CD14-positive monocyte (primary cell): ENCODE data around the gene ZC3H12C. TPM values are rescaled to one million over a fixed set of nuclear protein-coding genes. Genes with fewer than 3 reads are reported as not detected.

Experiments used
- DNase-seq, 3 donors: peaks; one replicate each; pipeline ENCODE4 v3.0.0-alpha.2; 2011 to 2022
- H2AFZ ChIP-seq: 2 replicates; pipeline ENCODE4 v1.6.0; 2012; ENCODE audit warnings: mild to moderate bottlenecking, low read depth, low read length, inconsistent platforms; ENCODE audit not compliant: insufficient read depth, poor library complexity, severe bottlenecking
- H3K27ac ChIP-seq, 2 donors: 1 replicate in 1 of 2; 2 replicates in 1 of 2; pipeline ENCODE4 v1.5.1; 2012 to 2013; ENCODE audit warnings: low read length in 2 of 2, control low read depth in 1 of 2, inconsistent platforms in 1 of 2, low read depth in 1 of 2, mild to moderate bottlenecking in 1 of 2
- H3K27me3 ChIP-seq, 2 donors: one replicate each; pipeline versions ENCODE4 v1.6.0 to v1.6.1; 2011 to 2013; ENCODE audit warnings: low read length in 2 of 2; ENCODE audit not compliant: control insufficient read depth in 2 of 2, insufficient read depth in 2 of 2
- H3K36me3 ChIP-seq, 2 donors: replicated peaks in 1 of 2; 1 replicate in 1 of 2; 2 replicates in 1 of 2; pipeline versions ENCODE4 v1.5.1 to v1.6.1; 2012 to 2013; ENCODE audit warnings: low read length in 2 of 2, control low read depth in 1 of 2, inconsistent platforms in 1 of 2, mild to moderate bottlenecking in 1 of 2; ENCODE audit not compliant: insufficient read depth in 2 of 2, control insufficient read depth in 1 of 2
- H3K4me1 ChIP-seq, 2 donors: 1 replicate in 1 of 2; 2 replicates in 1 of 2; pipeline versions ENCODE4 v1.5.1 to v1.6.1; 2012 to 2013; ENCODE audit warnings: low read length in 2 of 2, control low read depth in 1 of 2, inconsistent platforms in 1 of 2, mild to moderate bottlenecking in 1 of 2, moderate library complexity in 1 of 2; ENCODE audit not compliant: insufficient read depth in 2 of 2, control insufficient read depth in 1 of 2
- H3K4me2 ChIP-seq: replicated peaks from 2 replicates; pipeline ENCODE3; 2012; ENCODE audit warnings: low read length, moderate library complexity, mild to moderate bottlenecking; ENCODE audit not compliant: poor library complexity, severe bottlenecking; ENCODE audit errors: extremely low read depth
- H3K4me3 ChIP-seq, 3 experiments: fragments of 200-600 bp in 1 of 3; sonication (generic) in 1 of 3; replicated peaks in 1 of 3; 1 replicate in 2 of 3; 2 replicates in 1 of 3; pipeline ENCODE4 v1.5.1; 2011 to 2013; ENCODE audit warnings: low read length in 3 of 3, mild to moderate bottlenecking in 3 of 3, control low read depth in 2 of 3, low read depth in 2 of 3, inconsistent platforms in 1 of 3, moderate library complexity in 1 of 3
- H3K79me2 ChIP-seq: 2 replicates; pipeline ENCODE4 v1.6.0; 2012; ENCODE audit warnings: mild to moderate bottlenecking, control low read depth, inconsistent platforms, low read length, moderate library complexity; ENCODE audit not compliant: insufficient read depth
- H3K9ac ChIP-seq: 2 replicates; pipeline ENCODE4 v1.6.0; 2017; ENCODE audit warnings: low read length, mild to moderate bottlenecking; ENCODE audit not compliant: insufficient read depth, poor library complexity, severe bottlenecking
- H3K9me3 ChIP-seq, 2 donors: replicated peaks in 1 of 2; 1 replicate in 1 of 2; 2 replicates in 1 of 2; pipeline versions ENCODE4 v1.5.1 to v1.6.1; 2012 to 2013; ENCODE audit warnings: low read length in 2 of 2, control low read depth in 1 of 2; ENCODE audit not compliant: control insufficient read depth in 1 of 2, insufficient read depth in 1 of 2
- H4K20me1 ChIP-seq: 2 replicates; pipeline ENCODE4 v1.6.0; 2012; ENCODE audit warnings: mild to moderate bottlenecking, low read length, control low read depth, moderate library complexity; ENCODE audit not compliant: insufficient read depth
- H3K27ac Mint-ChIP-seq, 7 donors: one replicate each; pipeline ENCODE4 v1.8.0; 2020; ENCODE audit warnings: mild to moderate bottlenecking in 7 of 7, mixed read lengths in 7 of 7, moderate library complexity in 6 of 7, inconsistent platforms in 2 of 7
- H3K27me3 Mint-ChIP-seq, 3 donors: one replicate each; pipeline ENCODE4 v1.8.0; 2021 to 2022; ENCODE audit warnings: low read depth in 3 of 3, mild to moderate bottlenecking in 3 of 3, mixed read lengths in 3 of 3, moderate library complexity in 3 of 3, inconsistent platforms in 1 of 3
- H3K36me3 Mint-ChIP-seq, 2 donors: one replicate each; pipeline ENCODE4 v1.8.0; 2020; ENCODE audit warnings: mixed read lengths in 2 of 2, inconsistent platforms in 1 of 2, mild to moderate bottlenecking in 1 of 2
- H3K4me1 Mint-ChIP-seq: one replicate; pipeline ENCODE4 v1.8.0; 2020; ENCODE audit warnings: mild to moderate bottlenecking, mixed read lengths
- H3K4me3 Mint-ChIP-seq, 2 donors: one replicate each; pipeline ENCODE4 v1.8.0; 2020; ENCODE audit warnings: mild to moderate bottlenecking in 2 of 2, mixed read lengths in 2 of 2, moderate library complexity in 1 of 2
- H3K9me3 Mint-ChIP-seq, 7 donors: one replicate each; pipeline ENCODE4 v1.8.0; 2020 to 2022; ENCODE audit warnings: mixed read lengths in 7 of 7, mild to moderate bottlenecking in 6 of 7, moderate library complexity in 6 of 7, inconsistent platforms in 2 of 7
- WGBS: methylation state at CpG from one replicate; pipeline ENCODE4 v1.1.5; 2013; ENCODE audit warnings: missing lambda C conversion rate; ENCODE audit not compliant: insufficient coverage; 5-methylcytosine and 5-hydroxymethylcytosine counted together
- intact Hi-C, 2 donors: fragments of 100-400 bp; cut with micrococcal nuclease; formaldehyde crosslinking; loops; one replicate each; pipeline versions ENCODE4 v1.15.0 to v1.15.1; 2023
- polyA plus RNA-seq, 3 donors: library from polyadenylated mRNA; depleted of rRNA in 1 of 3; unstranded in 2 of 3; stranded (reverse) in 1 of 3; fragments of 300-500 nt in 2 of 3; fragments of >200 nt in 1 of 3; fragmentation: Illumina TruSeq in 2 of 3; gene quantifications; 1 replicate in 2 of 3; 2 replicates in 1 of 3; pipeline ENCODE4 v1.2.3, GENCODE V29; 2012 to 2021
- TF ChIP-seq, protein P1 (sequence below): fragments of 200-600 bp; IDR thresholded peaks from one replicate; pipeline ENCODE4 v1.8.0; 2022; ENCODE audit warnings: antibody characterized with exemption, mild to moderate bottlenecking

Gene ZC3H12C
- polyA plus RNA-seq, 3 donors, result 0.47 to 2.6 (median 0.73) TPM

DNA sequence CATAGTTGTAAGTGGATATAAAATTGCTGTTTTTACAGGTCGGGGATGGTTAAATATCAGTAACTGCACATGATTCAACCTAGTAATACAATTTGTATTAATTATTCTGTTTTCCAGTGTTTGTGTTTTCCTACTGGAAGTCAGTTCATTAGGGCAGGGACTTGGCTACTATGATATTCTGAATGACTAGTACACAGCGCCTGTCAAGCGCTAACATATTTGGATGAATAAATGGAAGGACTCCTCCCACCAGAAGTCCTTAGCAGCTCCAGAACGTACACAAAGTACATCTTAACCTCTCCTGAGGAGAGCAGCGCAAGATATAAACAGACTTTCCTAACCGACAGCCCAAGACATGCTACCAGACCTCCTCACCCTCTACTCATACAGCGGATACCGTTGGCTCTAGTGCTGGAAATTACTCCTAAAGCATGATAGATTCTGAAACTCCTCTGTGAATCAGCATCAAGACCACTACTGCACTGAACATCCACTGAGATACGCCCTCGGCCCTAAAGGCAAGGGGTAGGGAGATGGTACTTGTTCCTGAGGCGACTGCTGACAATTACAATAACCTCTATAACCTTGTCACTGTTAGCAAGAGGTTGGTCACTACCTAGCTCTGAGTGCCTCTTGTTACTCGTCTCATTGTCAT, 124.2 kb downstream of the ZC3H12C start:
- TF ChIP-seq, protein P1, sequence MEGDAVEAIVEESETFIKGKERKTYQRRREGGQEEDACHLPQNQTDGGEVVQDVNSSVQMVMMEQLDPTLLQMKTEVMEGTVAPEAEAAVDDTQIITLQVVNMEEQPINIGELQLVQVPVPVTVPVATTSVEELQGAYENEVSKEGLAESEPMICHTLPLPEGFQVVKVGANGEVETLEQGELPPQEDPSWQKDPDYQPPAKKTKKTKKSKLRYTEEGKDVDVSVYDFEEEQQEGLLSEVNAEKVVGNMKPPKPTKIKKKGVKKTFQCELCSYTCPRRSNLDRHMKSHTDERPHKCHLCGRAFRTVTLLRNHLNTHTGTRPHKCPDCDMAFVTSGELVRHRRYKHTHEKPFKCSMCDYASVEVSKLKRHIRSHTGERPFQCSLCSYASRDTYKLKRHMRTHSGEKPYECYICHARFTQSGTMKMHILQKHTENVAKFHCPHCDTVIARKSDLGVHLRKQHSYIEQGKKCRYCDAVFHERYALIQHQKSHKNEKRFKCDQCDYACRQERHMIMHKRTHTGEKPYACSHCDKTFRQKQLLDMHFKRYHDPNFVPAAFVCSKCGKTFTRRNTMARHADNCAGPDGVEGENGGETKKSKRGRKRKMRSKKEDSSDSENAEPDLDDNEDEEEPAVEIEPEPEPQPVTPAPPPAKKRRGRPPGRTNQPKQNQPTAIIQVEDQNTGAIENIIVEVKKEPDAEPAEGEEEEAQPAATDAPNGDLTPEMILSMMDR, result no peak
- peaks cover 0 to 1% (median 0%) of the 10 kb centered on the region in 3 donors for H3K27me3 Mint-ChIP-seq
- Histone ChIP-seq H3K27ac (no peak overlapping the region), H3K79me2 (no peaks in the 10 kb centered on the region), H3K36me3 (no peaks in the 10 kb centered on the region), H3K9me3 (no peaks in the 10 kb centered on the region), H4K20me1 (no peaks in the 10 kb centered on the region), H3K4me3 (no peak overlapping the region), H2AFZ (no peak overlapping the region), H3K27me3 (no peaks in the 10 kb centered on the region), H3K9ac (no peak overlapping the region), H3K4me1 (no peaks in the 10 kb centered on the region), H3K4me2 (no peak overlapping the region)
- intact Hi-C loops, result no loop called here
- H3K36me3 Mint-ChIP-seq, result peaks cover 0 to 3% of the 10 kb centered on the region in 2 donors
- peaks cover 0 to 2% (median 0%) of the 10 kb centered on the region in 7 donors for H3K9me3 Mint-ChIP-seq
- 81% methylated on average over 5 of the region's 12 CpGs for WGBS
- no peak overlapping the region for H3K4me3 Mint-ChIP-seq
- no peak for DNase-seq
- H3K27ac Mint-ChIP-seq, result no peak overlapping the region
- no peaks in the 10 kb centered on the region for H3K4me1 Mint-ChIP-seq

DNA sequence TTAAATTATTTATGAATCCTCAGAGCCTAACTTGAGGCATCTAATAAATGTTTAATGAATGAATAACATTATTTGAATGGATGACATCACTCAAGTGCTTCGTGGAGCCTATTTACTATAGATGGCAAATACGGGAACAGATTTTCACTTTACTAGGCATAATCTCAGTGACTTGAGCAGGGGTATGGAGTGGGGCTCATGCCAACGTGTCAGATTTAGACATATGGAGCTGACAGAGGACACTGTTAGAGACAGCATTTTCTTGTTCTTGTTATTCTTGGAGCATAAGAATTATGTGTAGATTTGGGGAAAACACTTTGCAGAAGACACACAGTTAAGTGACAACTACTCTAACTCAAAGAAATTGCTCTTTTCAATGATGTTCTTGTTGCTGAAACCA, 124.7 kb downstream of the ZC3H12C start:
- no peaks in the 10 kb centered on the region for H3K4me1 ChIP-seq
- Mint-ChIP-seq H3K4me1 (no peaks in the 10 kb centered on the region), H3K27me3 (peaks cover 0 to 1% (median 0%) of the 10 kb centered on the region in 3 donors), H3K4me3 (no peak overlapping the region), H3K27ac (peak overlapping the region in 1 of 7 donors; percentile 23), H3K36me3 (peaks cover 0 to 3% of the 10 kb centered on the region in 2 donors), H3K9me3 (peaks cover 0 to 2% (median 0%) of the 10 kb centered on the region in 7 donors)
- no peak overlapping the region for H3K9ac ChIP-seq
- no peaks in the 10 kb centered on the region for H3K79me2 ChIP-seq
- DNase-seq, result no peak
- no peaks in the 10 kb centered on the region for H4K20me1 ChIP-seq
- intact Hi-C loops, result no loop called here
- H2AFZ ChIP-seq, result no peak overlapping the region
- H3K27ac ChIP-seq, result no peak overlapping the region
- H3K27me3 ChIP-seq, result no peaks in the 10 kb centered on the region
- WGBS, result no CpG with 5 or more reads among the region's 3 CpGs
- no peak overlapping the region for H3K4me2 ChIP-seq
- no peaks in the 10 kb centered on the region for H3K9me3 ChIP-seq
- no peaks in the 10 kb centered on the region for H3K36me3 ChIP-seq
- TF ChIP-seq, protein P1, result no peak
- no peak overlapping the region for H3K4me3 ChIP-seq
